Epidermal melanocyte (primary cell): ENCODE measurements around the gene RNF144A.
"Not testable (repeated sequence)": the region's sequence is repeated elsewhere in the genome, so short reads cannot be mapped to it uniquely, and the experiment has no call there.

Experiments
- DNase-seq: peaks from one replicate; pipeline ENCODE4 v3.0.0; 2011; ENCODE audit warnings: low spot score; ENCODE audit not compliant: insufficient read length

Gene RNF144A

GRCh38 chr2:6917071-6917760, at the start of gene RNF144A:
Gene RNF144A (plus strand): TSS chr2:6917412. CDS start chr2:6996927, 79,515 bp downstream.
- peak; percentile 66 for DNase-seq

- DNase-seq: no peak
Measured at GRCh38 chr2:6872394-6872793, 44.8 kb upstream of the RNF144A start.

GRCh38 chr2:6874032-6874431, 43.2 kb upstream of the RNF144A start:
- no peak for DNase-seq

- DNase-seq: no peak
Measured at GRCh38 chr2:6876309-6876708, 40.9 kb upstream of the RNF144A start.

GRCh38 chr2:6877402-6878304, 39.6 kb upstream of the RNF144A start, which contains the start of gene RSAD2:
Gene RSAD2 (plus strand): TSS chr2:6877777. CDS start chr2:6877801, 24 bp downstream.
- DNase-seq: no peak

- no peak for DNase-seq
Measured at GRCh38 chr2:6878549-6878948, 38.7 kb upstream of the RNF144A start.

- DNase-seq: no peak
Measured at GRCh38 chr2:6879011-6879410, 38.2 kb upstream of the RNF144A start.

GRCh38 chr2:6880200-6880733, 36.9 kb upstream of the RNF144A start:
- DNase-seq: no peak

GRCh38 chr2:6881046-6881445, 36.2 kb upstream of the RNF144A start:
- no peak for DNase-seq

GRCh38 chr2:6881516-6881915, 35.7 kb upstream of the RNF144A start:
- DNase-seq: no peak

- no peak for DNase-seq
Measured at GRCh38 chr2:6883448-6884122, 33.6 kb upstream of the RNF144A start.

GRCh38 chr2:6885551-6885950, 31.7 kb upstream of the RNF144A start:
- DNase-seq: no peak

- DNase-seq: no peak
Measured at GRCh38 chr2:6885968-6886367, 31.2 kb upstream of the RNF144A start.

- no peak for DNase-seq
Measured at GRCh38 chr2:6887751-6888192, 29.4 kb upstream of the RNF144A start.

- no peak for DNase-seq
Measured at GRCh38 chr2:6888724-6889123, 28.5 kb upstream of the RNF144A start.

GRCh38 chr2:6893876-6894482, 23.2 kb upstream of the RNF144A start:
- no peak for DNase-seq

GRCh38 chr2:6896930-6897759, 20.1 kb upstream of the RNF144A start:
- DNase-seq: no peak

- DNase-seq: not testable (repeated sequence)
Measured at GRCh38 chr2:6902581-6902980, 14.6 kb upstream of the RNF144A start.

GRCh38 chr2:6905668-6906067, 11.5 kb upstream of the RNF144A start:
- no peak for DNase-seq

GRCh38 chr2:6906165-6906741, 11.0 kb upstream of the RNF144A start:
- DNase-seq: no peak
